ENCODE measurements around the gene CRYL1.

CRYL1 gene

GRCh38 chr13:20370815-20371421 lies 154.7 kb downstream of the CRYL1 start:
- peaks cover 29% of the 10 kb centered on the region for H3K27me3 ChIP-seq
- TF ChIP-seq CTCF (IDR thresholded peaks at IDR 0.05), result no peak
- H3K4me1 ChIP-seq (ENCODE audit: control insufficient read depth in 1 of 2, insufficient read depth in 1 of 2, low read depth in 1 of 2, low read length in 1 of 2), result no peaks in the 10 kb centered on the region
- H3K36me3 ChIP-seq, result no peaks in the 10 kb centered on the region
- no peaks in the 10 kb centered on the region for H3K9me3 ChIP-seq
- no peak overlapping the region for H3K27ac ChIP-seq
- H3K4me3 ChIP-seq (ENCODE audit: low read depth in 1 of 2, low read length in 1 of 2), result no peak overlapping the region

- no peaks in the 10 kb centered on the region for H3K4me1 ChIP-seq (ENCODE audit: control insufficient read depth in 1 of 2, insufficient read depth in 1 of 2, low read depth in 1 of 2, low read length in 1 of 2)
- H3K9me3 ChIP-seq, result no peaks in the 10 kb centered on the region
- no peak for TF ChIP-seq CTCF (IDR thresholded peaks at IDR 0.05)
- H3K27me3 ChIP-seq, result peaks cover 29% of the 10 kb centered on the region
- H3K27ac ChIP-seq, result no peak overlapping the region
- H3K4me3 ChIP-seq (ENCODE audit: low read depth in 1 of 2, low read length in 1 of 2), result no peak overlapping the region
- H3K36me3 ChIP-seq, result no peaks in the 10 kb centered on the region
These were observed 155.7 kb downstream of the CRYL1 start for GRCh38 chr13:20369886-20370361.

- no peak for TF ChIP-seq CTCF (IDR thresholded peaks at IDR 0.05)
- H3K27me3 ChIP-seq, result peaks cover 20% of the 10 kb centered on the region
- H3K4me1 ChIP-seq (ENCODE audit: control insufficient read depth in 1 of 2, insufficient read depth in 1 of 2, low read depth in 1 of 2, low read length in 1 of 2), result no peaks in the 10 kb centered on the region
- no peaks in the 10 kb centered on the region for H3K36me3 ChIP-seq
- H3K27ac ChIP-seq, result no peak overlapping the region
- H3K9me3 ChIP-seq, result no peaks in the 10 kb centered on the region
- no peak overlapping the region for H3K4me3 ChIP-seq (ENCODE audit: low read depth in 1 of 2, low read length in 1 of 2)
These were observed 159.6 kb downstream of the CRYL1 start for GRCh38 chr13:20366056-20366455.

GRCh38 chr13:20363603-20364002 lies 162.1 kb downstream of the CRYL1 start:
- H3K36me3 ChIP-seq, result no peaks in the 10 kb centered on the region

GRCh38 chr13:20363172-20363571 lies 162.5 kb downstream of the CRYL1 start:
- no peak overlapping the region for H3K4me3 ChIP-seq (ENCODE audit: low read depth in 1 of 2, low read length in 1 of 2)
- H3K36me3 ChIP-seq, result no peaks in the 10 kb centered on the region
- TF ChIP-seq CTCF (IDR thresholded peaks at IDR 0.05), result no peak
- H3K4me1 ChIP-seq (ENCODE audit: control insufficient read depth in 1 of 2, insufficient read depth in 1 of 2, low read depth in 1 of 2, low read length in 1 of 2), result no peaks in the 10 kb centered on the region
- H3K9me3 ChIP-seq, result no peaks in the 10 kb centered on the region
- H3K27ac ChIP-seq, result no peak overlapping the region
- H3K27me3 ChIP-seq, result no peaks in the 10 kb centered on the region

More at GRCh38 chr13:20363603-20364002, 162.1 kb downstream of the CRYL1 start:
- H3K4me3 ChIP-seq (ENCODE audit: low read depth in 1 of 2, low read length in 1 of 2), result no peak overlapping the region
- H3K27me3 ChIP-seq, result no peaks in the 10 kb centered on the region
- H3K27ac ChIP-seq, result no peak overlapping the region
- H3K4me1 ChIP-seq (ENCODE audit: control insufficient read depth in 1 of 2, insufficient read depth in 1 of 2, low read depth in 1 of 2, low read length in 1 of 2), result no peaks in the 10 kb centered on the region
- no peaks in the 10 kb centered on the region for H3K9me3 ChIP-seq
- TF ChIP-seq CTCF (IDR thresholded peaks at IDR 0.05), result no peak

Data from neutrophil (primary cell).